Measurements from ENCODE around the gene CABYR.
A peak's percentile ranks its signal among the peaks of the same experiment; 100 is the strongest.

Gene CABYR, protein sequence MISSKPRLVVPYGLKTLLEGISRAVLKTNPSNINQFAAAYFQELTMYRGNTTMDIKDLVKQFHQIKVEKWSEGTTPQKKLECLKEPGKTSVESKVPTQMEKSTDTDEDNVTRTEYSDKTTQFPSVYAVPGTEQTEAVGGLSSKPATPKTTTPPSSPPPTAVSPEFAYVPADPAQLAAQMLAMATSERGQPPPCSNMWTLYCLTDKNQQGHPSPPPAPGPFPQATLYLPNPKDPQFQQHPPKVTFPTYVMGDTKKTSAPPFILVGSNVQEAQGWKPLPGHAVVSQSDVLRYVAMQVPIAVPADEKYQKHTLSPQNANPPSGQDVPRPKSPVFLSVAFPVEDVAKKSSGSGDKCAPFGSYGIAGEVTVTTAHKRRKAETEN

DNA sequence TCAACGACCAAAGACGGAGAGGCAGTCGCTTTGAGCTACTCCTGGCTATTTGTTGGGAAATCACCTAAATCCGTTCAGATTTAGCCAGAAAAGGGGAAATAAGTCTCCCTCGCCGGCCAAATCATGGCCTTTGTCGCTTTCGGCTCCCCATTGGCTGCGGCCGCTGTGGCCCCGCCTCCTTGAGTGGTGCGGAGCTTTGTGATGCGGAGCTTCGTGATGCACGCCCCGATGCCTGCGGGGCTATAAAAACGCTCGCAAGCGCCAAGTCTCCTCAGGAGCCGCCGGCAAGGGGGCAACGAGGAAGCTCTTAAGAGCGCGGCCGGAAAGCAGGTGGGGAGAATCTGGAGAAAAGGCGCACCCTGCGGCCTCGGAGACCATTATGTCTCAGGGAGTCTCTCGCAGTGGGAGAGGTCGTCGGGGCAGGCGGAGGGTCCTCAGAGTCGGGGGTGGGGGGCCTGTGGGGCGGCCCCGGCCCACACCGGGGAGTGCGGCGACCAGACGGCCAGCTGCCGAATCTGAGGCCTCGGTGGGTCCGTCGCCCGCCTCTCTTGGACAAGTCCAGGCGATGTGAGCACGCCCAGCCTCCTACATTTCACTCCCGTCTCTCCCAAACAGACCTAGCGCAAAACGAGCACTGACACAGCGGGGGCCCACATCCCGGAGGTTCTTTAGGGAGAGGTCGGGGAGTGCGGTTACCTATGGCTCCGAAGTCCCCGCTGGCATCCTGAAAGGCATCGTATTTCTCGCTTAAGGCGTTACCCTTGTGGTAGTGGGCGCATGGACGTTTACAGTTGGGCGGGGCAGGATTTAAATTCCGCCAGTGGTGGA, at the start of gene CABYR:
Gene CABYR, plus strand, starts transcription at position 274 of the 828 bp plus-strand sequence. CDS start 4,053 bp downstream, outside the sequence.
- H3K4me1 Mint-ChIP-seq: peaks cover 32% of the 10 kb centered on the region
- H3K27ac Mint-ChIP-seq: peak within 1 kb of the TSS; percentile 82 to 91
- DNase-seq (peak; percentile 64 to 77), ATAC-seq (peak; percentile 95)
- peaks cover 32% of the 10 kb centered on the region for H3K27me3 Mint-ChIP-seq
- peaks cover 0 to 7% of the 10 kb centered on the region in 2 donors for H3K9me3 Mint-ChIP-seq
- peak within 1 kb of the TSS; percentile 96 for H3K4me3 Mint-ChIP-seq

DNA sequence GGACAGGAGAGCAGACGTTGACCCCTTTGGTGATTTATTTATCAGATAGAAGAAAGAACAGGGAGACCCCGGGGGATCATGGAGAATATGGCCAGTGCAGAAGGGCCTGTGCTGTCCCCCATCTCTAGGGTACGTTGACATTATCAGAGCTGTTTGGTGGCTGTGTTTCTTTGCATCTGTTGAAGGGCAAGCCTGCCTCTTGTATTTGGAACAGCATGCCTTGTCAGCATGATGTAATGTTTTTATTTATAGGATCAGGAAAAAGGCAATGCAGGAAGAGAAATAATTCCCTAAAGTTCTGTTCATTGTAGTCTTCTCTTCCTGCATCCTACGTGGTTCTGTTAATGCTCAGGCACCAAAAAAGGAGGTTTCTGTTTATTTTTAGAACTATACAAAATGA, 49.8 kb upstream of the CABYR start:
- Mint-ChIP-seq H3K27ac (no peak overlapping the region), H3K4me3 (no peak overlapping the region)

DNA sequence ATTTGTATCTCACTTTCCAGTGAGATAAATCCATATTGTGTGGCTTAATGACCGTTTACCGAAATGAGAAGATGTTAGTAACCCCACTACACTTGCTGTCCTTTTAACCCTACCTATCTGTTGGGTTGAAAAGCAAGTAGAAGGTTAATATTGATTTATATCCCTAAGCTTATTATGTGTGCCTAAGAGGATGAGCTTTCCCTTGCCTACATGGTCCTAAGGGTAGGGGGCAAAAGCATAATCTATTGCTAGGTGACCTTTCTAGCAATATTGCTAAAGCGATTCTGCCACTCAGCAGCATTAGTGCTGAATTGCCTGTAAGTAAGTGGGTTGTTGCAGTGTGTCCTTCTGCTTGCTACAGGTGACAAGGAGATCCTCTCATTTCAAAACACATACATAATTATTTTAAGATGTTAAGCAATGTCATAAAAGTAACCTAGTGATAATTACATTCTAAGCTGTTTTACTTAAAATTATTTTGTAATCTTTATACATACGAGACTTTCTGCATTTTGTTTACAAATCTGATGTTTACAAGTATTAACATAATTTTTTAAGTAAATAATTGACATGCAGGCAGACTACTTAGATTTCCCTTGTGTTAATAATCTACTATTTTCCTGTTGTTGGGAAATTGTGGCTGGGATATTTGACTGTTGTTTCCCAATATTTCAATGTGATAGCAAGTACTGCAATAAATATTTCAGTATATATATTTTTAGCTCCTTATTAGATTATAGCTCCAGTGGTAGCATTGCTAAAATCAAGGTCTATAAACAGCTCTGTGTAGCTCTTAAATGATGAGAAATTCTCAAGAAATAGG, 49.1 kb upstream of the CABYR start:
- no peak overlapping the region for H3K27ac Mint-ChIP-seq
- H3K4me1 Mint-ChIP-seq: peaks cover 33% of the 10 kb centered on the region
- no peaks in the 10 kb centered on the region for H3K27me3 Mint-ChIP-seq
- H3K9me3 Mint-ChIP-seq: no peaks in the 10 kb centered on the region
- H3K4me3 Mint-ChIP-seq: no peak overlapping the region
- ATAC-seq (no peak), DNase-seq (no peak)

More for the DNA sequence above, 49.8 kb upstream of the CABYR start:
- ATAC-seq: no peak
- DNase-seq: no peak
- H3K4me1 Mint-ChIP-seq: peaks cover 28% of the 10 kb centered on the region
- H3K9me3 Mint-ChIP-seq: no peaks in the 10 kb centered on the region
- no peaks in the 10 kb centered on the region for H3K27me3 Mint-ChIP-seq

DNA sequence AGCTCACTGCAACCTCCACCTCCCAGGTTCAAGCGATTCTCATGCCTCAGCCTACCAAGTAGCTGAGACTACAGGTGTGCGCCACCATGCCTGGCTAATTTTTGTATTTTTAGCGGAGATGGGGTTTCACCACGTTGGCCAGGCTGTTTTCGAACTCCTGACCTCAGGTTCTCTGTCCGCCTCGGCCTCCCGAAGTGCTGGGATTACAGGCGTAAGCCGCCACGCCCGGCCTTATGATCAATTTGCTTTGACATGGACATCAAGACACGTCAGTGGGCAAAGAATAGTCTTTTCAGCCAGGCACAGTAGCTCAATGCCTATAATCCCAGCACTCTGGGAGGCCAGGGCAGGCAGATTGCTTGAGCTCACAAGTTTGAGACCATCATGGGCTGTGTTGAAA, 48.0 kb upstream of the CABYR start:
- no peak overlapping the region for H3K27ac Mint-ChIP-seq
- ATAC-seq (no peak), DNase-seq (no peak)
- no peaks in the 10 kb centered on the region for H3K27me3 Mint-ChIP-seq
- H3K4me3 Mint-ChIP-seq: no peak overlapping the region
- H3K9me3 Mint-ChIP-seq: no peaks in the 10 kb centered on the region
- H3K4me1 Mint-ChIP-seq: peaks cover 33% of the 10 kb centered on the region

DNA sequence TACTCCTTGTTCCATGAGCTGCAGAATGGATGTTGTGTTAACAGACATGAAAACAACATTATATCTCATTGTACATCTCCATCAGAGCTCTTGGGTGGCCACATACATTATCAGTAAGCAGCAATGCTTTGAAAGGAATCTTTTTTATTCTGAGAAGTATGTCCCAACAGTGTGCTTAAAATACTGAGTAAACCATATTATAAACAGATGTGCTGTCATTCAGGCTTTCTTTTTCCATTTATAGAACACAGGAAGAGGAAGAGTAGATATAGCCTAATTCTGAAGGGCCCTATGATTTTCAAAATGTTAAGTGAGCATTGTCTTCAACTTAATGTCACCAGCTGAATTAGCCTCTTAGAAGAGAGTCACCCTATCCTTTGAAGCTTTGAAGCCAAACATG, 44.3 kb upstream of the CABYR start:
- no peak overlapping the region for H3K4me3 Mint-ChIP-seq
- no peaks in the 10 kb centered on the region for H3K27me3 Mint-ChIP-seq
- DNase-seq (no peak), ATAC-seq (no peak)
- no peaks in the 10 kb centered on the region for H3K9me3 Mint-ChIP-seq
- peaks cover 19% of the 10 kb centered on the region for H3K4me1 Mint-ChIP-seq
- H3K27ac Mint-ChIP-seq: no peak overlapping the region

DNA sequence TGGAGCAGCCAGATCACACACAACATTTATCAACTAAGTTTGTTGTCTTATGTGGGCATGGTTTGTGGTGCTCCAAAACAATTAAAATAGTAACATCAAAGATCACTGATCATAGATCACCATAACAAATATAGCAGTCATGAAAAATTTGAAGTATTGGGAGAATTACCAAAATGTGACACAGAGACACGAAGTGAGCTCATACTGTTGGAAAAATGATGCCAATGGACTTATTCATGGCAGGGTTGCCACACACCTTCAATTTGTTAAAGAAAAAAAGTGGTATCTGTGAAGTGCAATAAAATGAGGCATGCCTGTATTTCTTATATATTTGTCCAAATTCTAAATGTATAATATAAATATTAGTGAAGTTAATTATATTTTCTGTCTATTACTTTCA, 42.9 kb upstream of the CABYR start:
- H3K27me3 Mint-ChIP-seq: no peaks in the 10 kb centered on the region
- no peak for ATAC-seq
- DNase-seq: no peak
- H3K27ac Mint-ChIP-seq: no peak overlapping the region
- no peak overlapping the region for H3K4me3 Mint-ChIP-seq
- H3K4me1 Mint-ChIP-seq: peaks cover 24% of the 10 kb centered on the region
- H3K9me3 Mint-ChIP-seq: no peaks in the 10 kb centered on the region

DNA sequence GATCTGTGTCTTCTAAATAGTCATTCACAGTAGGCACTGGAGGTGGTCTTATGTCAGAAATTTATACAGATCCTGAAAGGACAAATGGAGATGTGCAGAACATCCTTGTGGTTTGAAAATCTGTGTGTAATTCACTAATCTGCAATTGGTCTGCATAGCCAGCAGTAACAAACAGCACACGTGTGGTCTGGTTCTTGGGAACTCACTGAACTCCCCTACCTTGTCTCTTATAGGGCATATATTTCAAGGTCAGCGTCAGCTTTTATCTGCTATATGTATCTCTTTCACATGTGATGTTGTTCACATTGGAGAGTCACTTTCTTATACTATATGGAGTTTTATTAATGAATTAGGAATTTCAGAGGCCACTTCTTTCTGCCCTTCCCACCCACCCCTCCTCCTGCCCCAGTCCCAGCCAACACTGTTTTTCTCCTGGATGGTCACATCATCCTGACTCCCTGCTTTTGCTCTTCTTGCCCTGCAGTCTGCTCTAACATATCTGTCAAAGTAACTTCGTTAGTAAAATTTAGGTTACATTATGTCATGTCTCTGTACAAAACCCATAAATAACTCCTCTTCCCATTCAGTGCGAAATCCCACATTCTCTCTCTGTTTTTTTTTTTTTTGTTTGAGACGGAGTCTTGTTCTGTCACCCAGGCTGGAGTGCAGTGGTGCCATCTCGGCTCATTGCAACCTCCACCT, 35.4 kb upstream of the CABYR start:
- H3K9me3 Mint-ChIP-seq: no peaks in the 10 kb centered on the region
- DNase-seq: no peak
- peaks cover 18% of the 10 kb centered on the region for H3K4me1 Mint-ChIP-seq
- H3K27me3 Mint-ChIP-seq: no peaks in the 10 kb centered on the region
- no peak overlapping the region for H3K27ac Mint-ChIP-seq
- ATAC-seq: no peak
- H3K4me3 Mint-ChIP-seq: no peak overlapping the region

DNA sequence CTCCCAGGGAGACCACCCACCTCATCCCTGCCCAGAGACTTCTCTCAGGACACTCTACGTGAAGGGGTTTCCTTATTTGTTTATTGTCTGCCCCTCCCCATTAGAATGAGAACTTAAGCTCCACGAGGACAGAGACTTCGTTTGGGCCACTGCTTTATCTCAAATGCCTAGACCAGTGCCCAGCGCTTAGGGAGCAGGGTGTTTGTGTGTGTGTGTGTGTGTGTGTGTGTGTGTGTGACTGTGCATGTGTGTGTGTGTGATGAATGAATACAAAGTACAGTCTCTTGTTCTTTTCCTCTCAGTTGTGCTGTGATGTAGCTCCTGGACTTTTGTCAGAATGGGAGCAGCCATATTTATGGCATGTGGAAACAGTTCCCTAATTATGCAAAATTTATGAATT, 34.4 kb upstream of the CABYR start:
- Mint-ChIP-seq H3K4me1 (peaks cover 15% of the 10 kb centered on the region), H3K4me3 (no peak overlapping the region), H3K27ac (no peak overlapping the region), H3K27me3 (no peaks in the 10 kb centered on the region), H3K9me3 (no peaks in the 10 kb centered on the region)
- DNase-seq: no peak
- ATAC-seq: no peak

DNA sequence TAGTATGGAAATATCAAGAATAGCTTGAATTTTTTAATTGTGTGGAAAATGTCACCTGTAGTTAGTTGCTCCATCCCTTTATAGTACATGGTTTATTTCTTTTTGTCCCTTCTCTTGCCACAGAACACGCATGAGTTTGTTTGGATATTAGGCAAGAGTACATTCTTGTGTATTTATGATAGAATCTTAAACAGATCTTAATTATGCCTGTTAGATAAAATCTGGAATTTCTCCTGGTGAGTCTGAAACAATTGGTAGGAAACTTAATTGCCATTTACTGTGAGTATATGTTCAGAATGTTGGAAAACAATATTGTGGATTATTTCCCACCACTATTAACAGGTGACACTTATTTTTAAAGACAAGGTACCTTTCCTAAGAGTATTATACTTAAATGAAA, 30.2 kb upstream of the CABYR start:
- peaks cover 25% of the 10 kb centered on the region for H3K4me1 Mint-ChIP-seq
- no peak overlapping the region for H3K27ac Mint-ChIP-seq
- no peaks in the 10 kb centered on the region for H3K9me3 Mint-ChIP-seq
- DNase-seq (no peak), ATAC-seq (no peak)
- no peaks in the 10 kb centered on the region for H3K27me3 Mint-ChIP-seq
- no peak overlapping the region for H3K4me3 Mint-ChIP-seq

DNA sequence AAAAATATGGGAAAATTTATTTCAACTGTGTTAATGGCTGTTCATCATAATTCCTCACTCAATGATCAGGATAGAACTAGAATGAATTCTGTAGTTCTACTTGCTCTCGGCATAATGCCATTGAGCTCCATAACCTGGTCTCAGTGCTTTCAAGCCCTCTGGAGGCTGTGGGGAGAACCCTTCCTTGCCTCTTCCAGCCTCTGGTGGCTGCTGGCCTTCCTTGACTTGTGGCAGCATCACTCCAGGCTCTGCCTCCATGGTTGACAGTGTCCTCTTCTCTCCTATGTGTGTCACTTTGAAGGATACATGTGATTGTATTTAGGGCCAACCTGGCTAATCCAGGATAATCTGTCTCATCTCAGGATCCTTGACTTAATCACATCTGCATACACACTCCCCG, 26.9 kb upstream of the CABYR start:
- DNase-seq (no peak), ATAC-seq (no peak)
- H3K27ac Mint-ChIP-seq: no peak overlapping the region
- no peaks in the 10 kb centered on the region for H3K27me3 Mint-ChIP-seq
- no peak overlapping the region for H3K4me3 Mint-ChIP-seq
- no peaks in the 10 kb centered on the region for H3K9me3 Mint-ChIP-seq
- peaks cover 51% of the 10 kb centered on the region for H3K4me1 Mint-ChIP-seq

DNA sequence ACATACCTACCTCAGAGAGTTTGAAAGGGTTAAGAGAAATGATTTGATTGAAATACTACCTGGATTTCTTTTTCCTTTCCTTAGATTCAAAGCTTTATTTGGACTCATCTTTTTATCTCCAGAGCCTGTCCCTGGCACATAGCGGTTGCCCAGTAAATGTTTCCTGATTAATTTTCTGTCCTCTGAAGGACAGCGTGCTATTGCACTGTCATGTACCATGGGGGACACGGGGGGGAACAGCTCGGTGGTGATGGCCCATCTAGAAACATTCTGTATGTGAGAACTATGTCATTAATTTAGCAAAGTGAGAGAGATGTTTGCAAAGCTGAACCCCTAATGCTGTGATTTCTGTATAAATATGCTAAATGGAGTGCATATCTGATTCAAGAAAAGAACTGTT, 26.4 kb upstream of the CABYR start:
- H3K9me3 Mint-ChIP-seq: no peaks in the 10 kb centered on the region
- H3K27ac Mint-ChIP-seq: no peak overlapping the region
- no peaks in the 10 kb centered on the region for H3K27me3 Mint-ChIP-seq
- no peak overlapping the region for H3K4me3 Mint-ChIP-seq
- ATAC-seq: no peak
- H3K4me1 Mint-ChIP-seq: peaks cover 46% of the 10 kb centered on the region
- no peak for DNase-seq

DNA sequence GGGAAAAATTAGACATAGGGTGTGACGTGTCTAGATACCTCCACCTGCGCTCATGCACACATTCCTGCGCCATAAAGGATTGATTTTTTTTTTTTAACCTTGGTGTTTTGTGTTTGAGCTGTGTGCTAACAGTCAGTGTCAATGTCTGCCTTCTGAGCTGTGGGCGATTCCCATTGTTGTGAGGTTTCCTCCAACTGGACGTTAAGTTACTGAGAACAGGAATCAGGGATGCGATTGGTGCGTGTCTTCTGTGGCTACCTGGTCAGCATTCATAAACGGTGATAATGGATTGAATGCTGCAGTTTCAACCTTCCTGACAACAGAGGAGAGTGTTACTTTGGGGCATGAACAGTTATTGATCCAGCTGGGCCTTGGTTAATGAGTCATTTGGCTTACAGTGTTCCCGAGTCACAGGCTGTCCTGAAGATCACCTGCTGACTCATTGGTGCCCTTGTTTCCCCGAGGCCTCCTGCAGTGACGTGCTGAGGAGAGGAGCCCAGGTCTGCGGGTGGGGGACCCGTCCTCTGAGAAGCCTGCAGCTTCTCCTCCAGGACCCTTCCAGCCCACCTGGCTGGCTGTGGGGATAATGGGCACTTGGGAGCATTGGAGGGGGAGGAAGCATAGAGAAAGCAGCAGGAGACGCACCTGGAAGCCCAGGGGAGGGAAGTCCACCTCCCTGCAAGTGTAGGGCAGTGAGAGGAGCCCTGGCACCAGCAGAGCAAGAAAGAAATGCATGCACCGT, 25.8 kb upstream of the CABYR start:
- no peaks in the 10 kb centered on the region for H3K9me3 Mint-ChIP-seq
- DNase-seq (no peak), ATAC-seq (no peak)
- H3K4me1 Mint-ChIP-seq: peaks cover 43% of the 10 kb centered on the region
- H3K4me3 Mint-ChIP-seq: no peak overlapping the region
- peak overlapping the region; percentile 31 to 79 for H3K27ac Mint-ChIP-seq
- no peaks in the 10 kb centered on the region for H3K27me3 Mint-ChIP-seq

DNA sequence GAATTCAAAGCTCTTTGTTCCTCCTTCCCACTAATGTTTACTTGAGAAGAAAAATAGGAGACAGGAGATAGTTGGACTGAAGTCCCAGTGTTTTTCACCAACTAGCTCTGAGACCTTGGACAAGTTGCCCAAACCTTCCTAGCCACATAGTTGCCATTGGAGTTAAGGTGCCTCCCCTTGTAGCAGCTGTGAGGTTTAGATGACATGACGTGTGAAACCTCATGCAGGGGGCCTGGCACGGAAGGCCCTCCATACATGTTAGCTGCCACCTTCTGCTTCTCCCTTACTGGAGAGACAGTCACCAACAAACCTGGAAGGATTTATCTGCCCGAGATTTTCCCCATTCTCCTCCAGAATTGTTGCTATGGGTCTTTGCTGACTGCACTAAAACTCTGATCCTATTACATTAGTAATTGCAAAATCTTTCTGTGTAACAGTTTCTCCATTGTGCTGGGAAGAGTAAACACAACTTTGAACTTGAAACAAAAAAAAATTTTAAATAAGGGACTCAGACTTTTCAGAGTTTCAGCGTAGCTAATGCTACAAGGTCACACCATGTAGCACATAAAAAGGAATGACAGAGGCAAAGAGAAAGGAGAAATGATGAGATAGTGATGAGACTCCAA, 23.8 kb upstream of the CABYR start:
- no peaks in the 10 kb centered on the region for H3K9me3 Mint-ChIP-seq
- ATAC-seq (peak; percentile 82), DNase-seq (peak; percentile 21 to 36)
- peak overlapping the region; percentile 93 to 97 for H3K27ac Mint-ChIP-seq
- peak overlapping the region; percentile 3 to 70 for H3K4me3 Mint-ChIP-seq
- no peaks in the 10 kb centered on the region for H3K27me3 Mint-ChIP-seq
- H3K4me1 Mint-ChIP-seq: peaks cover 48% of the 10 kb centered on the region

DNA sequence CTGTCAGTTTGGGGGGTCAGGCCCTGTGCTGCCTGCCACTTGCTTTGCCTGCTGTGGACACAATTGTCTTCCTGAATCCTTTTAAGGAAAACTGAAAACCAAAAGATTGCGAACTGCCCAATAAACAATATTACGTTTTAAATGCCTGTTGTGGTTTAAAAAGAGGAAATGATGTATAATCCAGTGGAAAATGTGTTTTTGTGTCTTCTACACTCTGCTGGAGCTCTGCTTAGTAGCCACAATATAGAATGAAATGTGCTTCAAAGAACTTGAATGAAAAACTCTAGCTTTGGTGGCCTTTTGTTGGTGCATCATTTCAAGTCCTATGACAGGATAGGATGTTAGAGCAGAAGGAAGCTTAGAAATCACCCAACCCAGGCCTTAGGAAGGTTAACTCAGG, 23.2 kb upstream of the CABYR start:
- peaks cover 48% of the 10 kb centered on the region for H3K4me1 Mint-ChIP-seq
- ATAC-seq: peak; percentile 50
- no peak for DNase-seq
- H3K27ac Mint-ChIP-seq: peak overlapping the region in 1 of 2 donors; percentile 97
- no peaks in the 10 kb centered on the region for H3K27me3 Mint-ChIP-seq
- no peaks in the 10 kb centered on the region for H3K9me3 Mint-ChIP-seq
- H3K4me3 Mint-ChIP-seq: peak overlapping the region; percentile 3 to 70
